ENCODE results near the gene BCR. TPM values are rescaled to one million over a fixed set of nuclear protein-coding genes. Genes with fewer than 3 reads are reported as not detected.

BCR gene
- polyA plus RNA-seq, 6 donors from 2014 or later: 2.6 to 12.1 (median 4.0) TPM; not detected in 1

DNA sequence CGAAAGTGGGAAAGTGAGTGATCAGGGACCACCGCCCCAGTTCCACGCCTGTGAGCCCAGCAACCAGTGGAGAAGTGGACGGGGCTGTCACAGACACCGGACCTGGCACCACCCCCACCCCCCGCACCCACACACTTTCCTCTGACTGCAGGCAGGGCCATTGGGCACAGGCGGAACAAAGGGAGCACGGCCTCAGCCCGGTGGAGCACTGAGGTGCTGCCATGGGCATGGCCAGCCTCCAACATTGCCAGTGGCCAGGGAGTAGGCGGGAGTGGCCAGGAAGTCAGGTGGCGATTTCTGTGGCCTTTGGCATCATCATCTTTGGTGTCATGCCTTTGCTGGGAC lies 78.5 kb downstream of the BCR start:
- no peak for DNase-seq
- H3K36me3 Mint-ChIP-seq: peaks cover 6 to 13% of the 10 kb centered on the region in 2 donors

DNA sequence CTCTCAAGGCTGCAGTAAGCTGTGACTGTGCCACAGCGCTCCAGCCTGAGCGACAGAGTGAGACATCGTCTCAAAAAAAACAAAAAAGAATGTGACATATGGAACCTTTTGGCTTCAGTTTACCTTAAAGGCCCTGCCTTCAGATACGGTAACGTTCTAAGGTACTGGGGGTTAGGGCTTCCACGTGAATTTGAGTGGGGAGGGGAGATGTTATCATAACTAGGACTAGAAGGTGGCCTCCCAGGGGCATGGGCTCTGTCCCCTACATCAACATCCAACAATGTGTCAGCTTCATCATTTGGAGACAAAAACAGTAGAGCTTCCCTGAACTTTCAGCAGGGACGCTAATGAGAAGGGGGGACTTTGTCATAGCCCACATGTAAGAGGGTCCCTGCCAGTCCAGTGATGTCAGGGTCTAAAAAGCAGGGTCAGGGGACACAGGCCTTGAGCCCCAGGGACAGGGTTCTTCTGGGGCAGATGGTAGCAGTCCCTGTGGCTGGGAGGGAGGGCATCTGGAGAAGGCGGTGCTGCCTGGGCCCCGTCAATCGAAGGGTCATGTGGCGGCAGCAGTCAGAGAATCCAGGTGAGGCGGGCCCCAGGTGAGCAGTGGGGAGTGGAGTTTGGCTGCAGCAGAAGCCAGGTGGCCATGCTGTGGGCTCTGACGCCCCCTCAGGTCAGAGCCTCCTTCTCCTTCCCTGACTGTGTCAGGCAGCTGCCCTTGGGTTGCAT lies 79.8 kb downstream of the BCR start:
- Mint-ChIP-seq H3K4me3 (peak overlapping the region in 1 of 8 donors; percentile 9), H3K4me1 (peaks cover 5 to 12% (median 9%) of the 10 kb centered on the region in 3 donors), H3K36me3 (peaks cover 8 to 12% of the 10 kb centered on the region in 2 donors), H3K27ac (no peak overlapping the region), H3K9me3 (no peaks in the 10 kb centered on the region), H3K27me3 (no peaks in the 10 kb centered on the region)
- DNase-seq: no peak
- ATAC-seq (ENCODE audit: low read depth in 2 of 2): no peak

More for the DNA sequence above, 78.5 kb downstream of the BCR start:
- ATAC-seq (ENCODE audit: low read depth in 2 of 2): no peak
- Mint-ChIP-seq H3K4me1 (peaks cover under 1 to 15% (median 7%) of the 10 kb centered on the region in 3 donors), H3K27me3 (no peaks in the 10 kb centered on the region), H3K27ac (no peak overlapping the region), H3K9me3 (no peaks in the 10 kb centered on the region), H3K4me3 (no peak overlapping the region)

DNA sequence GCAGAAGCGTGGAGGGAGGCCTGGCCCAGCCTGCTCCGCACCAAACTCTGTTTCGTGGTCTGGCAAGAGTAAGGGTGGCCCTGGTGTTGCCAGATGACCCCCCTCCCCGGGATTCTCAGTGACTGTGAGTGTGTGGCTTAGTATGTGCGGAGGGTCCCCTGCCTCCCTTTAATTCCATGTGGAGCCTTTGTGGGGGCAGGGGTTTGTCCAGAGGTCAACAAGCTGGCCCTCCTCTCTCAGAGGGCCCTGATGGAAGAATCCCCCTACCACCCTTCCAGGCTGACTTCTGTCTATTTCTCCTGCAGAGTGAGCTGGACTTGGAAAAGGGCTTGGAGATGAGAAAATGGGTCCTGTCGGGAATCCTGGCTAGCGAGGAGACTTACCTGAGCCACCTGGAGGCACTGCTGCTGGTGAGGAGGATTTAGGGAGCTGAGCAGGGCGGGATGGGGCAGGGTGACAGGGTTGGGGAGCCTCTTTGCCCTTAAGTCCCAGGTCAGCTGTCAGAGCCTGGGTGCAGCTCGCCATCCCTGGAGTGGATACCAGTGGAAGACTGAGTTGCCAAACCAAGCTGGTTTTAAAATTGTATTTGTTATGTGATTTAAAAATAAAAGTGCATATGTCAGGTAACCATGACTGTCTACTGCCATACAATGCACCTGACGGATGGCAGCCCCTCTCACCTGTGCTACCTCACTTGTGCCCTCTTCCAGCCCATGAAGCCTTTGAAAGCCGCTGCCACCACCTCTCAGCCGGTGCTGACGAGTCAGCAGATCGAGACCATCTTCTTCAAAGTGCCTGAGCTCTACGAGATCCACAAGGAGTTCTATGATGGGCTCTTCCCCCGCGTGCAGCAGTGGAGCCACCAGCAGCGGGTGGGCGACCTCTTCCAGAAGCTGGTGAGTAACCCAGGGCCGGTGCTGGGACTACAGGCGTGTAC lies 80.6 kb downstream of the BCR start:
- ATAC-seq (ENCODE audit: low read depth in 2 of 2): no peak
- no peak overlapping the region for H3K4me3 Mint-ChIP-seq
- H3K27ac Mint-ChIP-seq: no peak overlapping the region
- no peaks in the 10 kb centered on the region for H3K9me3 Mint-ChIP-seq
- H3K4me1 Mint-ChIP-seq: peaks cover 5 to 9% (median 7%) of the 10 kb centered on the region in 3 donors
- DNase-seq: no peak
- H3K27me3 Mint-ChIP-seq: no peaks in the 10 kb centered on the region
- peaks cover 8 to 12% of the 10 kb centered on the region in 2 donors for H3K36me3 Mint-ChIP-seq

DNA sequence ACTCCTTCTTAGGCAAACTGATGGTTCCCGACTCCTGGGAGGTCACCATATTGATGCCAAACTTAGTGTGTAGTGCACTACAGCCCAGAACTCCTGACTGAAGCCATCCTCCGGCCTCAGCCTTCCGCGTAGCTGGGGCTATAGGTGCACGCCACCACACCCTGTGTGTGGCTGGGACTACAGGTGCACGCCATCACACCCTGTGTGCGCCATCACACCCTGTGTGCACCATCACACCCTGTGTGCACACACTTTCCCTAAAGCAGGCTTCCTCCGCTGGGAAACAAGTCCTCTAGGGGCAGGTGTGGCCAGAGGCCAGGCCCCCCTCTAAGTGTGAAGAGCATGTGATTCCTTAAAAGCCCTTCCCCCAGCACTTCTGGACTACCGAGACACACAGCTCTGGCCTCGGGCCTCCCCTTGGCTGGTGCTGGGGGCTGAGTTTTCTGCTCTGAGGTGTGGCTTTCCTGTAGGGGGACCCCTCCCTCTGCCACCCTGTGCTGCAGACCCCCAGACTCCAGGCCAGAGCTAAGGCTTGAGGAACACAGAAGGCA lies 81.7 kb downstream of the BCR start:
- H3K27ac Mint-ChIP-seq: no peak overlapping the region

DNA sequence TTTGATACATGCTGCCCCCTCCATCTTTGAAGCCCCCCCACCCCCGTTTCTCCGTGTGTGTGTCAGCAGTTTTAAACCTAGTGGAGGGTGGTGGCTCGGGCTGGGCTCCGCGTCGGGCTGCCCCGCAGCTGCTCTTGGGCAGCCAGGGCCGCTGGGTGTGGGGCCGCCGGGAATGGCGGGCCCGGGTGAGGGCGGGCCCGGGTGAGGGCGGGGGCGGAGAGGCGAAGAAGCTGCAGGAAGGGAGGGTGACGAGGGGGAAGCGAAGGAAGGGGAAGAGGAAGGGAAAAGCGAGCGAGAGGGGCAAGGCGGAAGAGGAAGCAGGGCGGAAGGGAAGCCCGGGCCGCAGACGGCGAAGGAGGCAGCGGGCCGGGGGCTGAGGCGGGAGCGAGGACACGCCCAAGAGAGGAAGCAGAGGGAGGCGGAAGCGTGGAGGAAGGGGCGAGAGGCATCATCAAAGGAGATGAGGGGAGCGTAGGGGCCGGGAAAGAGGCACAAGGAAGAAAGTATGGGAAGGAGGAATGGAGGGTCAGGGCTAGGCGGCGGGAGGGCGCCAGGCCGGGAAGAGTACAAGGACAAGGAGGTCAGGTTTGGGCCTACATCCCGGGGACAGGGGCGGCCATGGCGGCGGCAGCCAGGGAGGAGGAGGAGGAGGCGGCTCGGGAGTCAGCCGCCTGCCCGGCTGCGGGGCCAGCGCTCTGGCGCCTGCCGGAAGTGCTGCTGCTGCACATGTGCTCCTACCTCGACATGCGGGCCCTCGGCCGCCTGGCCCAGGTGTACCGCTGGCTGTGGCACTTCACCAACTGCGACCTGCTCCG lies 82.4 kb downstream of the BCR start:
- no peak overlapping the region for H3K4me3 Mint-ChIP-seq
- no peaks in the 10 kb centered on the region for H3K9me3 Mint-ChIP-seq
- DNase-seq (no peak), ATAC-seq (ENCODE audit: low read depth in 2 of 2) (no peak)
- peak overlapping the region in 2 of 6 donors; percentile 71 to 72 for H3K27ac Mint-ChIP-seq
- H3K27me3 Mint-ChIP-seq: no peaks in the 10 kb centered on the region
- H3K36me3 Mint-ChIP-seq: peaks cover 8 to 12% of the 10 kb centered on the region in 2 donors
- H3K4me1 Mint-ChIP-seq: peaks cover 0 to 10% (median 9%) of the 10 kb centered on the region in 3 donors

More for the DNA sequence above, 81.7 kb downstream of the BCR start:
- DNase-seq: no peak
- ATAC-seq (ENCODE audit: low read depth in 2 of 2): no peak
- Mint-ChIP-seq H3K4me1 (peaks cover 2 to 10% (median 5%) of the 10 kb centered on the region in 3 donors), H3K9me3 (no peaks in the 10 kb centered on the region), H3K36me3 (peaks cover 8 to 12% of the 10 kb centered on the region in 2 donors), H3K27me3 (no peaks in the 10 kb centered on the region), H3K4me3 (no peak overlapping the region)

GRCh38 chr22:23263651-23264555 lies 83.6 kb downstream of the BCR start:
- Mint-ChIP-seq H3K4me1 (peaks cover 7 to 19% (median 17%) of the 10 kb centered on the region in 3 donors), H3K9me3 (no peaks in the 10 kb centered on the region), H3K4me3 (peak overlapping the region in 1 of 8 donors; percentile 54), H3K27ac (peak overlapping the region in 5 of 6 donors; percentile 43 to 91 (median 68)), H3K27me3 (no peaks in the 10 kb centered on the region), H3K36me3 (peaks cover 8 to 12% of the 10 kb centered on the region in 2 donors)
- DNase-seq (peak; percentile 39), ATAC-seq (ENCODE audit: low read depth in 2 of 2) (peak; percentile 85 to 86)

GRCh38 chr22:23264610-23265367 lies 84.5 kb downstream of the BCR start:
- Mint-ChIP-seq H3K4me3 (no peak overlapping the region), H3K4me1 (peaks cover 16 to 28% (median 24%) of the 10 kb centered on the region in 3 donors), H3K36me3 (peaks cover 8 to 12% of the 10 kb centered on the region in 2 donors), H3K27me3 (no peaks in the 10 kb centered on the region), H3K27ac (peak overlapping the region in 2 of 6 donors; percentile 43 to 74), H3K9me3 (no peaks in the 10 kb centered on the region)
- DNase-seq: no peak
- no peak for ATAC-seq (ENCODE audit: low read depth in 2 of 2)

DNA sequence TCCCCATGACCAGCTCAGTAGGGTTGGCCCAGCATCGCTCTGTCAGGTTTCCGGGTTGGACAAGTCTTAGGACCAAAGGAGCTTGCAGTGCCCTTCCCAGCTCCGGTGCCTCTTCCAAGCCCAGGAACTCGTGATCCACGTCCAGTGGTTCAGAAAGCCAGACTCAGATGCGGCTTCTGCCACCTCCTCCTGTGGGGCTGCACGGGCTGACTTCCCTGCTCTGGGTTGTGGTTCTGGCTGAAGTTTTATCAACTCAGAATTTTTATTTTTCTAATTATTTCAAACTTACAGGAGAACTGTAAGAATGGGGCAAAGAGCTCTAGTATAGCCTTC lies 85.0 kb downstream of the BCR start:
- Mint-ChIP-seq H3K36me3 (peaks cover 8 to 12% of the 10 kb centered on the region in 2 donors), H3K4me1 (peaks cover 21 to 34% (median 30%) of the 10 kb centered on the region in 3 donors), H3K4me3 (no peak overlapping the region), H3K27me3 (no peaks in the 10 kb centered on the region), H3K27ac (no peak overlapping the region), H3K9me3 (no peaks in the 10 kb centered on the region)
- DNase-seq (no peak), ATAC-seq (ENCODE audit: low read depth in 2 of 2) (no peak)

DNA sequence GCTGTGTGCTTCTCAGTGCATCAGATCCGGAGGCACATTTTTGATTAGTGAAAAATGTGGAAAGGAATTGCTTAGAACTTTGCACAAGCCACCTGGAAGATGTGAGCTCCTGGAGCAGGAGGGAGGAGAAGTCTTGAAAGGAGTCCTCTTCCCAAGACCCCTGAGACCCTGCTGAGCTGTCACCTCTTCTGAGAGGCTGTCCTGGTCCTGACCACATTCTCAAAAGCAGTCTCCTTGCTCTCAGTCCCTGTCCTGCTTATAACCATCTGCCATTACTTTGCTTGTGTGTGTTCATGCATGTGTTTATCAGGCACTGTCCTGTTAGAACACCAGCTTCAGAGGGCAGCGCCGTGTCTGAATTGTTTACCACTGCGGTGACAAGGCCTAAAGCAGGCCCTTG lies 86.5 kb downstream of the BCR start:
- H3K4me1 Mint-ChIP-seq: peaks cover 35 to 47% (median 42%) of the 10 kb centered on the region in 3 donors
- no peaks in the 10 kb centered on the region for H3K27me3 Mint-ChIP-seq
- DNase-seq (no peak), ATAC-seq (ENCODE audit: low read depth in 2 of 2) (no peak)
- H3K36me3 Mint-ChIP-seq: peaks cover 8 to 12% of the 10 kb centered on the region in 2 donors
- H3K9me3 Mint-ChIP-seq: no peaks in the 10 kb centered on the region
- no peak overlapping the region for H3K4me3 Mint-ChIP-seq
- peak overlapping the region in 1 of 6 donors; percentile 44 for H3K27ac Mint-ChIP-seq

DNA sequence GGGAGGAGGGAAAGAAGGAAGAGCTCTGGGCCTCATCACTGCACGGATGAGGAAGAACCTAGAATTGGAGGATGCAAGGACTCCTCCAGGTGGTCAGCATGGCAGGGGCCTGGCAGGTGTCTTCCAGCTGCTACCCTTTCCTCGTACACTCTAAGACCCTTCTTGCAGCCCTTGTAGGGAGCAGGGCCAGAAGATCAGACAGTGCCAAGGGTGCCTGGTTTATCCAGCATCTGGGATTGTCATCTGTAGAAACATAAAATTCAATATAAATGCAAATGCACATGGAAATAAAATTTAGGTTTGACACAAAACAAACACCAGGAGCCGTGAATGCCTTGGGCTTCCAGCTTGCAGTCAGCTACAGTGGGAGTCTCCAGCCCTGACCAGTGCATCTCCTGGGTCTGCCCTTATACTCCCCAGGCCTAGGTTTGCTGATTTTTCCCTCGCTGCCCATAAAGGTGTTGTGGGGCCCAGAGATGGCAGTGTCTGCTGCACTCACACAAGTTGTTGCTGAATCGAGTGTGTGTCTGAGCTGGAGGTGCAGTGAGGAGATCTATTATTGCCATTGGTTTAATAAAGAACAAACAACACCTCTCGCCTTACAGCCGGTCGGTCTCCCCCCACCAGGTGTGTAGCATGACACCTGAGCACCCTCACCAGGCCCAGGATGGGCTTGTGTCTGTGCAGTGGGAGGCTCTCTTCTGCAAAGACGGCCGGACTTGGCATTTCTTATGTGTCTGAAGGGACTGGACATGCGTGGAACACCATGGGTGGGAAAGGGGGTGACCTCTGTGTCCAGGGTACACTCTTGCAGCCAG lies 87.1 kb downstream of the BCR start:
- H3K4me3 Mint-ChIP-seq: peak overlapping the region in 1 of 8 donors; percentile 12
- H3K27ac Mint-ChIP-seq: peak overlapping the region in 3 of 6 donors; percentile 27 to 56 (median 29)
- H3K4me1 Mint-ChIP-seq: peaks cover 35 to 47% (median 42%) of the 10 kb centered on the region in 3 donors
- peaks cover 8 to 12% of the 10 kb centered on the region in 2 donors for H3K36me3 Mint-ChIP-seq
- no peaks in the 10 kb centered on the region for H3K9me3 Mint-ChIP-seq
- ATAC-seq (ENCODE audit: low read depth in 2 of 2): no peak
- no peaks in the 10 kb centered on the region for H3K27me3 Mint-ChIP-seq
- DNase-seq: no peak
